T-helper 17 cell (primary cell): Measurements from ENCODE around the gene RFK. TPM values are rescaled to one million over a fixed set of nuclear protein-coding genes. Genes with fewer than 3 reads are reported as not detected.

Experiments
- ATAC-seq: fragments of 150-1000 bp; cut with Tn5 transposase; 2 replicates; pipeline ENCODE4 v1.10.0; 2021; ENCODE audit warnings: mild to moderate bottlenecking, moderate library complexity
- DNase-seq, 3 donors: peaks; one replicate each; pipeline versions ENCODE4 v3.0.0 to v3.0.0-alpha.2; 2020 to 2021
- H3K9me3 ChIP-seq: one replicate; pipeline ENCODE4 v1.7.0; 2013; ENCODE audit warnings: low read length, mild to moderate bottlenecking; ENCODE audit not compliant: control insufficient read depth, poor library complexity, severe bottlenecking
- H3K27ac Mint-ChIP-seq: one replicate; pipeline ENCODE4 v1.8.0; 2022; ENCODE audit warnings: mild to moderate bottlenecking, moderate library complexity, mixed read lengths
- H3K27me3 Mint-ChIP-seq: one replicate; pipeline ENCODE4 v1.8.0; 2022; ENCODE audit warnings: mixed read lengths
- H3K36me3 Mint-ChIP-seq: one replicate; pipeline ENCODE4 v1.8.0; 2022; ENCODE audit warnings: low read depth, mixed read lengths
- H3K4me1 Mint-ChIP-seq: one replicate; pipeline ENCODE4 v1.8.0; 2022; ENCODE audit warnings: mild to moderate bottlenecking, mixed read lengths
- H3K4me3 Mint-ChIP-seq: one replicate; pipeline ENCODE4 v1.8.0; 2022; ENCODE audit warnings: mild to moderate bottlenecking, moderate library complexity, mixed read lengths
- total RNA-seq, 4 donors: library from RNA in 2 of 4; stranded (reverse) in 2 of 4; gene quantifications; one replicate each; pipeline ENCODE4 v1.2.3 and lab custom pipeline; 2022 to 2026

RFK gene
- total RNA-seq, 2 donors from 2014 or later = 8.9 to 9.8 TPM

DNA sequence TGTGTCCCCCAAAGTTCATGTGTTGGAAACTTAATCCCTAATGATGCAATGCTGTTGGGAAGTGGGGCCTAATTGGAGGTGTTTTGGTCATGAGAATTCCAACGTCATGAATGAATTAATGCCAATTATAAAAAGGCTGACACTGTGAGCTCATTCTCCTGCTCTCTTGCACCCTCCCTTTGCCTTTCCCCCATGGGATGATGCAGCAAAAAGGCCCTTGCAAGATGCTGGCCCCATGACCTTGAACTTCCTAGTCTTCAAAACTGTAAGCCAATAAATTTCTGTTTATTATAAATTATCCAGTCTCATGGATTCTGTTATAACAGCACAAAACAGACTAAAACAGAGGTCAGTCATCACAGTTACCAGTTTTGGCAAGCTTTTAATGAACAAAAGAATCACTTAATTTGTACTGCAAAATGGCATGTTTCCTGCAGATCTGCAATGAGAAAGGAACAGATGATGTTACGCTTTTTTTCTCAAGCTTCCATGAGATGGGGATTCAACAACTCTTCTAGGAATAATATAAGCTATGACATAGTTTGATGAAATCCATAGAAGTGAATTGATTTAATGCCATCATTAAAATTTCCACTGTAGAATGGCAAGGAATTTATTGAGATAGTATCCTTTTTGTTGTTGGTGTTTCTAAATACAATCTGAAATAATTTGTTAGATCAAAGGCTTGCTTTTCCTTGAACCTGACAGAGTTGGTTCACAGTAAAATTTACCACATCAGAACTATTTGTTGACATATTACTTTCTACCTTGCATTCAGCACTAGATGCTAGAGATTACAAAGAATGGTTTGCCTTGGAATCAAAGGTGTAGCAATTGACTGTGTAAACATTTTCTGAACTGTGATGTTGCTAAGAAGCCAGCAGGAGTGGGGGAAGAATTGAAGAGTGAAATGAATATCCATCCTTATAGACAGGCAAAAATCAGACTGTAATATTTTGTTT is 29.3 kb upstream of the RFK start:
- ATAC-seq (peak; percentile 70), DNase-seq (no peak)
- Mint-ChIP-seq H3K27me3 (no peaks in the 10 kb centered on the region), H3K4me3 (peak overlapping the region; percentile 2), H3K27ac (peak overlapping the region; percentile 81), H3K4me1 (peaks cover 19% of the 10 kb centered on the region), H3K36me3 (peaks cover 2% of the 10 kb centered on the region)
- no peaks in the 10 kb centered on the region for H3K9me3 ChIP-seq

DNA sequence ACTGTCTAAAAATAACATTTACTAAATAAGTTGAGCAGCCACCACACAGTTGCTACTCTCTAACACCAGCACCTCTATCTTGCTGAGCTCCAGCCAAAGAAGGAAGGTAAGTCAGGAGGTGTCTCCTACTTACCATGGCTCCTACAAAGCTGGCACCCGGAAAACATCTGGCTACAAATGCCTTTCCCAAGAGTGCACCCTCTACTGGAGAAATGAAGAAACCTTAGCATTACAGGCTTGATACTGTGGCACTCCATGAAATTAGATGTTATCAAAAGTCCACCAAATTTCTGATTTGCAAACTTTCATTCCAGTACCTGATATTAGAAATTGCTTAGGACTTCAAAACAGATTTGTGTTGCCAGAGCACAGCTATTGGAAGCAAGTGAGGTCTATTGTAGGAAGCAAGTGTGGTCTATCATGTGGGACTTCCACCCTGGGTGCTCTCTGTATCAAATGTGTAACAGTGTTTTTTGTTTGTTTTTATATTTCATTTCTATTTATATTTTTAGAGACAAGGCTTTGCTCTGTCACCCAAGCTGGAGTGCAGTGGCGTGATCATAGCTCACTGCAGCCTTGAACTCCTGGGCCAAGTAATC is 25.7 kb upstream of the RFK start:
- DNase-seq = no peak
- no peaks in the 10 kb centered on the region for H3K27me3 Mint-ChIP-seq

DNA sequence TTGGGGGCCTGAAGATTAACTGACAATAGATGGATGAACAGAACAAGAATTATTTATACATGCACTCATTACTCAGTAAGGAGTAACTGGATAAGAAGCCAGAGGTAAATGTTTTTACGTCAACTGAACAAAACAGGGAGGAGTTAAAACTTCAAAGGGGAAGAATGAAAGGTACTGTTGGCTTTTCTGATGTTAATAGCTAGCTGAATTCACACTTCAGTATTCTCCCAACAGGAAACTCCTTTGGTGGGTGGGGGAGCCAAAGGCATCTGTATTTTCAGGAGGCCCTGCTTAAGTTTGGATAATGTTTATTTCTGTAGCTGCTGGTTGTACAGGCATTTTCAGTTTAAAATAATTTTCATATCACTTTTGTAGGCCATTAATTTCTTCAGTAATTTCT is 23.2 kb upstream of the RFK start:
- H3K36me3 Mint-ChIP-seq = peaks cover 2% of the 10 kb centered on the region
- H3K4me3 Mint-ChIP-seq = no peak overlapping the region
- peaks cover 18% of the 10 kb centered on the region for H3K4me1 Mint-ChIP-seq
- no peaks in the 10 kb centered on the region for H3K27me3 Mint-ChIP-seq
- DNase-seq = no peak
- no peak for ATAC-seq
- no peaks in the 10 kb centered on the region for H3K9me3 ChIP-seq
- H3K27ac Mint-ChIP-seq = no peak overlapping the region

More for the DNA sequence above, 25.7 kb upstream of the RFK start:
- Mint-ChIP-seq H3K27ac (no peak overlapping the region), H3K36me3 (peaks cover 2% of the 10 kb centered on the region), H3K4me3 (no peak overlapping the region), H3K4me1 (peaks cover 30% of the 10 kb centered on the region)
- ATAC-seq = no peak
- H3K9me3 ChIP-seq = no peaks in the 10 kb centered on the region

DNA sequence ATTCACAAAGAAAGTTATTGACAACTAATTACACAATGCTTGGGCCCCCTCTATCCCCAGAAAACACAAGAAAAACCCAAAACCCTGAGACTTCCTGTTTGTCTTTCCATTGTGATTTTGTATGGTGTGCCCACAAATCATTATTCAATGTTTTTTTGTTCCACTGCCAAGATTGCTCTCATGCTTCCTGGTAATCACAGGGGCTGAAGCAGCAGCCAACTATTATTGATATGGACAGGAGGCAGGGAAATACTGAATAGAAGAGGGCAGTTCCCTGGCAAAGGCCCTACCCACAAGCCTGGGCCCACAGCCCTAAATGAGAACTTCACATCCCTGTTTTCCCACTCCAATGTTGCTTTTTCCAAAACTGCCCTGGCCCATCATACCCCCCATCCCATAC is 21.5 kb upstream of the RFK start:
- peaks cover 2% of the 10 kb centered on the region for H3K36me3 Mint-ChIP-seq
- DNase-seq (no peak), ATAC-seq (no peak)
- no peak overlapping the region for H3K27ac Mint-ChIP-seq
- no peaks in the 10 kb centered on the region for H3K9me3 ChIP-seq
- peak overlapping the region; percentile 25 for H3K4me3 Mint-ChIP-seq
- no peaks in the 10 kb centered on the region for H3K27me3 Mint-ChIP-seq
- peaks cover 17% of the 10 kb centered on the region for H3K4me1 Mint-ChIP-seq

DNA sequence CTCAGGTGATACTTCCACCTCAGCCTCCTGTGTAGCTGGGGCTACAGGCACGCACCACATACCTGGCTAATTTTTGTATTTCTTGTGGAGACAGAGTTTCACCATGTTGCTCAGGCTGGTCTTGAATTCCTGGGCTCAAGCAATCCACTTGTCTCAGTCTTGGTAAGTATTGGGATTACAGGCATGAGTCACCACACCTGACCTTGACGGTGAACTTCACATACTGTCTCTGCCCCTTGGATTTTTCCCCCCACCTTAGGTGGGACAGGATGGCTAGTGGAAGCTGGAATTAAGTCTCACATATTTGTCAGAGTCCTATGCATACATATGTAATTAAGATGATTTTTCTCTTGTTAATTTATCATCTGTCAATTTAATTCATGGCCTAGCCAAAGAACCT is 20.9 kb upstream of the RFK start:
- DNase-seq = no peak
- Mint-ChIP-seq H3K27ac (no peak overlapping the region), H3K4me1 (peaks cover 17% of the 10 kb centered on the region), H3K36me3 (peaks cover 2% of the 10 kb centered on the region), H3K27me3 (no peaks in the 10 kb centered on the region), H3K4me3 (no peak overlapping the region)
- no peaks in the 10 kb centered on the region for H3K9me3 ChIP-seq
- no peak for ATAC-seq

DNA sequence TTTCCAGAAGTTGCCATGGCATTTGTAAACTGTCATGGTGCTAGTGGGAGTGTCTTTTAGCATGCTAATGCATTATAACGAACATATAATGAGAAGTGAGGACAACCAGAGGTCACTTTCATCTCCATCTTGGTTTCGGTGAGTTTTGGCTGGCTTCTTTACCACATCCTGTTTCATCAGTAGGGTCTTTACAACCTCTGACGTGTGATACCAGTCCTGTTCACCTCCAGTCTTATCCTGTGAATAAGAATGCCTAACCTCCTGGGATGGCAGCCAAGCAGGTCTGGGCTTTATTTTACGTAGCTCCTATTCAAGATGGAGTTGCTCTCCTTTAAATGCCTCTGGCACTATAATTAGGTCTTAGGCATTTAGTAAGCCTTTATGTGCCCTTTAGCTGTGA is 20.4 kb upstream of the RFK start:
- Mint-ChIP-seq H3K36me3 (peaks cover 2% of the 10 kb centered on the region), H3K4me3 (no peak overlapping the region), H3K27me3 (no peaks in the 10 kb centered on the region), H3K4me1 (peaks cover 17% of the 10 kb centered on the region), H3K27ac (no peak overlapping the region)
- no peak for DNase-seq
- H3K9me3 ChIP-seq = no peaks in the 10 kb centered on the region
- no peak for ATAC-seq

DNA sequence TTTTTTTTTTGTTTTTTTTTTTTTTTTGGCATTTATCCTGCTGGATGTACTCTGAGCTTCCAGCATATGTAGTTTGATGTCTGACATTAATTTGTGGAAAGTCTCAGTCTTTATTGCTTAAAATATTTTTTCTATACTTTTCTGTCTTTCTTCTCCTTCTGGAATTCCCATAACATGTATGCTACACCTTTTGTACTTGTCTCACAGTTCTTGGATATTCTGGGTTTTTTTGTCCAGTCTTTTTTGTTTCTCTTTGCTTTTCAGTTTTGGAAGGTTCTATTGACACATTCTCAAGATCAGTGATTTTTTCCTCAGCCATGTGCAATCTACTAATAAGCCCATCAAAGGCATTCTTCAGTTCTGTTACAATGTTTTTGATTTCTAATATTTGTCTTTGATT is 19.4 kb upstream of the RFK start:
- no peak overlapping the region for H3K27ac Mint-ChIP-seq

DNA sequence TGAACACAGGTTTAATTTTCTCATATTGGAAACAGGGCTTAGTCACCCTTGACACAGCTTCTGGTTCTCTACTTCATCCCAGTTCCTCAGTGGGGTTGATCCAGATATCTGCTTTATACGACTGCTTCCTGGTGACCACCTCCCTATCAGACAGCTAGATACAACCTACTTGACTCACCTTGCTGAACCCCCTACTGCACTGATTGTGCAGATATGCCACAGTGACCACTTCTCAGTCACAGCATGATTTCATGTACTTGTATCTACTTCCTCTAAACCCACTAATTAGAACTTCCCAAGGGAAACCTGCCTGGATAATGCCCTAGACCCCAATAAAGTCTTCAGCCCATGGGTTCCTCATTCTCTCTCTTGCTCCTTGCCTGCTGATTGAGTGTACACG is 18.4 kb upstream of the RFK start:
- no peak for ATAC-seq
- Mint-ChIP-seq H3K4me1 (peaks cover 8% of the 10 kb centered on the region), H3K27ac (no peak overlapping the region)

More for the DNA sequence above, 19.4 kb upstream of the RFK start:
- no peaks in the 10 kb centered on the region for H3K9me3 ChIP-seq
- Mint-ChIP-seq H3K36me3 (peaks cover under 1% of the 10 kb centered on the region), H3K27me3 (no peaks in the 10 kb centered on the region), H3K4me1 (peaks cover 13% of the 10 kb centered on the region), H3K4me3 (no peak overlapping the region)
- ATAC-seq (no peak), DNase-seq (no peak)

DNA sequence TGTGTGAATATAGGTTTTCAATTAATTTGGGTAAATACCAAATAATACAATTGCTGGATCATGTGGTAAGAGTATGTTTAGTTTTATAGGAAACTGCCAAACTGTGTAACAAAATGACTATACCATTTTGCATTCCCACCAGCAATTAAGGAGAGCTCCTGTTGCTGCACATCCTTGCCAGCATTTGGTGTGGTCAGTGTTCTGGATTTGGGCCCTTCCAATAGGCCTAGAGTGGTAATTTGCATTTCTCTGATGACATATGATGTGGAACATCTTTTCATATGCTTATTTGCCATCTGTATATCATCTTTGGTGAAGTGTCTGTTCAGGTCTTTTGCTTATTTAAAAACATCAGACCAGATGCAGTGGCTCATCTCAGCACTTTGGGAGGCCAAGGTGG is 11.6 kb upstream of the RFK start:
- no peak overlapping the region for H3K27ac Mint-ChIP-seq
- DNase-seq (no peak), ATAC-seq (no peak)
- H3K4me3 Mint-ChIP-seq = no peak overlapping the region
- no peaks in the 10 kb centered on the region for H3K9me3 ChIP-seq
- H3K27me3 Mint-ChIP-seq = no peaks in the 10 kb centered on the region
- H3K4me1 Mint-ChIP-seq = peaks cover 14% of the 10 kb centered on the region
- no peaks in the 10 kb centered on the region for H3K36me3 Mint-ChIP-seq

More for the DNA sequence above, 18.4 kb upstream of the RFK start:
- Mint-ChIP-seq H3K36me3 (no peaks in the 10 kb centered on the region), H3K27me3 (no peaks in the 10 kb centered on the region), H3K4me3 (no peak overlapping the region)
- no peaks in the 10 kb centered on the region for H3K9me3 ChIP-seq
- DNase-seq = no peak

DNA sequence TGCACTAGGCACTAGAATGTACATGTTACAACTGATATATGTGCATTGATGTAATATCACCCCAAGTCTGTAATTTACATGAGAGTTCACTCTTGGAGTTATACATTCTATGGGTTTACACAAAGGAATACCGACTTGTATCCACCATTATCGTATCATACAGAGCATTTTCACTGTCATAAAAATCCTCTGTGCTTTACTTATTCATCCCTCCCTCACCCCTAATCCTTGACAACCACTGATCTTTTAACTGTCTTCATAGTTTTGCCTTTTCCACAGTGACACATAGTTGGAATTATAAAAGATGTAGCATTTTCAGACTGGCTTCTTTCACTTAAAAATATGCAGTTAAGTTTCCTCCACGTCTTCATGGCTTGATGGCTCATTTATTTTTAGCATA is 11.1 kb upstream of the RFK start:
- Mint-ChIP-seq H3K36me3 (peaks cover 1% of the 10 kb centered on the region), H3K4me1 (peaks cover 18% of the 10 kb centered on the region), H3K27ac (no peak overlapping the region), H3K4me3 (no peak overlapping the region), H3K27me3 (no peaks in the 10 kb centered on the region)
- no peaks in the 10 kb centered on the region for H3K9me3 ChIP-seq
- no peak for DNase-seq
- no peak for ATAC-seq

DNA sequence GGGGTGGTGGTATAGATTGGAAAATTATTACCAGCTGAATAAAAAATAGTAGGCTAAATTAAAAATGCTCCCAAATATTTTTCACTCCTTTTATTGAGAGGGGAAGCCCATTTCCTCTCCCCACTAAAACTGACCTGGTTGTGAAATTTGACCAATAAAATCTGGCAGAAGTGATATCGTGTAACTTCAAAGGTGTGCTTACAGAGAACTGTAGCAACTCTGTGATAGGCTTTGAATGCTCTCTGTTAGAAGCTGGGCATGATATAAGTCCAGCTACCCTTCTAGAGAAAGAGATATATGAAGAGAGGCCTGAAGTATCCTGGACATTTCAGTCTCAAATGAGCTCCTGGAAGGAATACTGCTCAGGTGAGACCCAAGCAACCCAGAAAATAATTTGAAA is 10.2 kb upstream of the RFK start:
- no peak for ATAC-seq
- no peaks in the 10 kb centered on the region for H3K9me3 ChIP-seq
- no peak overlapping the region for H3K4me3 Mint-ChIP-seq
- H3K27me3 Mint-ChIP-seq = no peaks in the 10 kb centered on the region
- peaks cover 21% of the 10 kb centered on the region for H3K4me1 Mint-ChIP-seq
- H3K27ac Mint-ChIP-seq = no peak overlapping the region
- no peak for DNase-seq
- H3K36me3 Mint-ChIP-seq = peaks cover 3% of the 10 kb centered on the region

DNA sequence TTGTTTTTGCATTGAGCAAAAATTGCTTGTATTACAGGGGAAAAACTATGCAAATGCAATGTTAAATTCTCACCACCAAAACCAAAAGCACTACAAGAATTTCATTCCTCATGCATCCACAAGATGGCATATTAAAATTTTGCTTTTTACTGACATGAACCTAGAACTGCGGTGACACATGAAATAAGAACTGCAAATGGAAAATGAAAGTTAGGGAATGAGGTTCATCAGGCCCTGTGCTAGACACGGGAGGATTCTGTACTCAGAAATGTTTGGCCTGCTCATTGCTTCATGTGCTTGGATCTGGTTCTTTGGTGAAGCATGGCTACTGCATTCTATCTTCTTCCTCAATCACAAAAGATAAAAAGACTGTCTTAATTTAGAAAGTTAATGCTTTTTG is 9.1 kb upstream of the RFK start:
- Mint-ChIP-seq H3K27ac (peak overlapping the region; percentile 88), H3K4me3 (peak overlapping the region; percentile 82), H3K36me3 (peaks cover 3% of the 10 kb centered on the region), H3K27me3 (no peaks in the 10 kb centered on the region), H3K4me1 (peaks cover 21% of the 10 kb centered on the region)
- H3K9me3 ChIP-seq = no peaks in the 10 kb centered on the region
- DNase-seq = no peak
- peak; percentile 93 for ATAC-seq

DNA sequence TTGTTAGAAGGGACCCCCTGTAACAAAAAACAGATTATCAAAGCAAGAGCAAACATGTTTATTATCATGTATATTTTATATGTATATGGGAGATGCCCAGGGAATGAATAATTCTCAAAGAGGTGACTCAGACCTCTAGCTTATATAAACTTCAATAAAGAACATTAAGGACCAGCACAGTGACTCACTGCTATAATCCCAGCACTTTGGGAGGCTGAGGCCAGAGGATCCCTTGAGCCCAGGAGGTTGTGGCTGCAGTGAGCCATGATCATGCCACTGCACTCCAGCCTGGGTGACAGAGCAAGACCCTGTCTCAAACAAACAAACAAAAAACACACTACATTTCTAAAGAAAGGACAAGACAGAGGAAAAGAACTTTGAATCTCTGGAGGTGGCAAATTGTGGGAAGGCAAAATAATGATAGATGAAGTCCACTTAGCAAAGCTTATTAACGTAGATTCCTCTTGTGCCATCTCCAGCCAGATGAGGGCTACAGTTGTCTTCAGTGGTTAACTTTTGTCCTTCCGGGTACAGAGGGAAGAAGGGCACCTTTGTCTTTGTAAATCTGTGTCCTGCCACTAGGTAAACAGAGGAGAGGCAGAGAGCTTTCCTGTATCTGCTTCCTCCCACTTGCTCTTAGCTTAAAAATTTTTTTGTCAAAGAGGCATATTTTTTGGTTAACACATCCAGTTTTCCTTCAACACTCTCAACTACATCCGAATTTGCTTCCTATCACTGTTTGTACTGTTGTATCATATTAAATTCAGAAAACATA is 7.5 kb upstream of the RFK start:
- Mint-ChIP-seq H3K27me3 (no peaks in the 10 kb centered on the region), H3K4me3 (no peak overlapping the region), H3K27ac (no peak overlapping the region), H3K36me3 (peaks cover 3% of the 10 kb centered on the region), H3K4me1 (peaks cover 23% of the 10 kb centered on the region)
- ATAC-seq (no peak), DNase-seq (no peak)
- no peaks in the 10 kb centered on the region for H3K9me3 ChIP-seq
